ENCODE results near the gene RHD.
"Not testable (repeated sequence)": the region's sequence is repeated elsewhere in the genome, so short reads cannot be mapped to it uniquely, and the experiment has no call there.

The RHD gene

DNA sequence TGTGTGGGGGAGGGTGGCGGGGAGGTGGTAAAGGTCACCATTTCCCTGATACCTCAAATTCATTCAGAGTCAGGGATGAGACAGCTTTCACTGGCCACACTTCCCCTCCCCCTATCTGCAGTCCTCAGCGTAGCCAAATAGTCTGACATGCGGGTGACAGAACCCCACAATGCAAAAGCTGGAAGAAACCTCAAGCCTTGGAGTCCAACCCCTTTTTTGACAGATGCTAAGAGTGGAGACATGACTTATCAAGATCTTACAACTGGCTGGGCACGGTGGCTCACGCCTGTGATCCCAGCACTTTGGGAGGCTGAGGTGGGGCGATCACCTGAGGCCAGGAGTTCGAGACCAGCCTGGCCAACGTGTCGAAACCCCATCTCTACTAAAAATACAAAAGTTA is 49.8 kb downstream of the RHD start:
- DNase-seq (ENCODE audit: extremely low read depth, low read depth), result not testable (repeated sequence)

DNA sequence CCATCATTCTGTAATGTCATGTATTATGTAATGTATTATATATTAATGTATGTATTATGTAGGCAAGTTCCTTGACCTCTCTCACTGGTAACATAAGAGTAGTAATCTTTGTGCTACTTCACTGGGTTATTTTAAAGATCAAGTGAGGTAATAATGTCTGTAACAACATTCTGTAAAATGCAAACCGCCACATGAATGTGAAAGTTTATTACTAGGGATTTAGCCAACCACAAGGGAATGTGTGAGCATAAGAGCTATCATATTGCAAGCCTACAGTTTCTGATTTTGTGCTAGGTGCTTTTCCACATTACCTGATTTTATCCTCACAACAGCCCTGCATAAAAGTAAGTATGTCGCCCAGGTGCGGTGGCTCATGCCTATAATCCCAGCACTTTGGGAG is 52.1 kb downstream of the RHD start:
- DNase-seq (ENCODE audit: extremely low read depth, low read depth), result not testable (repeated sequence)

DNA sequence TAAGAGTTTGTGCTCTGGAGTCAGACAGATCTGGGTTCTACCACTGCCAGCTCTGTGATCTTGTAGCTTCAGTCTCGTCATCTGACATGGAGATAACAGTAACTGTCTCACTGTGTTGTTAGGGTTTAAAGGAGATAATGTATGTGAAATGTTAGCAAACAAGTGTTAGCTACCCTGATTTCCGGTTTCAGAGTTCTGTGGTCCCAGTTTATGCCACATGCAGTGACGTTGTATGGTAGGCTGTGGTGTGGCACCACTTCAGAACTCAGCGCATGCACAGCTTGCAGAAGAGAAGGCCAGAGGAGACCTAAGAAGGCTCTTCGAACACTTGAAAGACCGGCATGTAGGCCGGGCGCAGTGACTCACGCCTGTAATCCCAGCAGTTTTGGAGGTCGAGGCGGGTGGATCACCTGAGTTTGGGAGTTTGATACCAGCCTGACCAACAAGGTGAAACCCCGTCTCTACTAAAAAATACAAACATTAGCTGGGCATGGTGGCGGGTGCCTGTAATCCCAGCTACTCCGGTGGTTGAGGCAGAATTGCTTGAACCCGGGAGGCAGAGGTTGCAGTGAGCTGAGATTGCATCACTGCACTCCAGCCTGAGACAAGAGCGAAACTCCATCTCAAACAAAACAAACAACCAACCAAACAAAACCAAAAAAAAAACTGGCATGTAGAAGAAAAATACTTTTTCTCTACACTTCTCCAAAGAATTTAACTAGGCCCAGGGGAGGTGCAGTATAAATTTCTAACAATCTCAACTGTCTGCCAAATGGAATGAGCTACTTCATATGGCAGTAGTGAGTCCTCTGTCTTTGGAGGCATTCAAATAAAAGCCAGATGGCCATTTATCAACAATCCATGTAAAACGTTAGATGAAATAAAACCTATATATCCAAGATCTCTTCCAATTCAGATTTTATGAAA is 55.8 kb downstream of the RHD start:
- not testable (repeated sequence) for DNase-seq (ENCODE audit: extremely low read depth, low read depth)

DNA sequence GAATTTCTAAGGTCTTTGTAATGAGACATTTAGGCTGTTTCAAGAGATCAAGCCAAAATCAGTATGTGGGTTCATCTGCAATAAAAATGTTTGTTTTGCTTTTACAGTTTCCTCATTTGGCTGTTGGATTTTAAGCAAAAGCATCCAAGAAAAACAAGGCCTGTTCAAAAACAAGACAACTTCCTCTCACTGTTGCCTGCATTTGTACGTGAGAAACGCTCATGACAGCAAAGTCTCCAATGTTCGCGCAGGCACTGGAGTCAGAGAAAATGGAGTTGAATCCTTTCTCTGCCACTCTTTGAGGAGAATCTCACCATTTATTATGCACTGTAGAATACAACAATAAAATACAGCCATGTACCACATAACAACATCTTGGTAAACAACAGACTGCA is 56.5 kb downstream of the RHD start:
- not testable (repeated sequence) for DNase-seq (ENCODE audit: extremely low read depth, low read depth)

DNA sequence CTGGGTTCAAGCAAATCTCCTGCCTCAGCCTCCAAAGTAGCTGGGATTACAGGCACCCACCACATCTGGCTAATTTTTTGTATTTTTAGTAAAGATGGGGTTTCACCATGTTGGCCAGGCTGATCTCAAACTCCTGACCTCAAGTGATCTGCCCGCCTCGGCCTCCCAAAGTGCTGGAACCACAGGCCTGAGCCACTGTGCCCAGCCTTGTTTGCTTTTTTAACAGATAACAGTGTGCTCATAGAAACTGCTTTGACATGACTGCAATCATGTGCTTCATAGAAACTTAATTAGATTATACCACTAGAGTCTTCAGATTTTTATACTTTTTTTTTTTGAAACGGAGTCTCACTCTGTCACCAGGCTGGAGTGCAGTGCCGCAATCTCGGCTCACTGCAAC is 57.0 kb downstream of the RHD start:
- DNase-seq (ENCODE audit: extremely low read depth, low read depth), result not testable (repeated sequence)

- TF ChIP-seq CTCF (IDR thresholded peaks at IDR 0.05; ENCODE audit: low read depth, low read length), result peak; percentile 15; the same call in 1 of the 2 replicates
Measured at GRCh38 chr1:25329950-25330349, 57.6 kb downstream of the RHD start.

DNA sequence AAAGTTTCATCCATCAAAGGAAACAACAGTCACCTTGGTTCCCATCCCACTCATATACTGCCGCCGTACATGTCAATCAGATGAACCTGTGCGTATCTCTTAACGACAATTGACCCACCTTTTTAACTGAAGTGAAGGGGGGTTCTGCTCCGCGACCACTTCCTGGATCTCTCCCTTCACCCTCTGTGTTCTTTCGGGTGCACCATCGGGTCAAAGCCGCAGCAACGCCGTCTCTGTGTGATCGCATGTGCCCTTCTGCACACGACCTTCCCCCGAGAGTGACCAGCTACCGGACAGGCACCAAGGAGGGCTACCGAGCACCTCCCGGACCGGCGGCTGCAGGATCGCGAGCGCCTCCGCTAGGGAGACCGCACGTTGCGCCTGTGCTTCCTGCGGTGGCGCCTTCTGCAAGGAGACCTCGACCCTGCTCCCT is 64.6 kb downstream of the RHD start:
- not testable (repeated sequence) for DNase-seq (ENCODE audit: extremely low read depth, low read depth)
- TF ChIP-seq CTCF (IDR thresholded peaks at IDR 0.05; ENCODE audit: low read depth, low read length), result peak; percentile 4; the same call in 1 of the 2 replicates

More at GRCh38 chr1:25329950-25330349, 57.6 kb downstream of the RHD start:
- DNase-seq (ENCODE audit: extremely low read depth, low read depth), result not testable (repeated sequence)

- not testable (repeated sequence) for DNase-seq (ENCODE audit: extremely low read depth, low read depth)
Measured at GRCh38 chr1:25337483-25338187, 65.3 kb downstream of the RHD start.

DNA sequence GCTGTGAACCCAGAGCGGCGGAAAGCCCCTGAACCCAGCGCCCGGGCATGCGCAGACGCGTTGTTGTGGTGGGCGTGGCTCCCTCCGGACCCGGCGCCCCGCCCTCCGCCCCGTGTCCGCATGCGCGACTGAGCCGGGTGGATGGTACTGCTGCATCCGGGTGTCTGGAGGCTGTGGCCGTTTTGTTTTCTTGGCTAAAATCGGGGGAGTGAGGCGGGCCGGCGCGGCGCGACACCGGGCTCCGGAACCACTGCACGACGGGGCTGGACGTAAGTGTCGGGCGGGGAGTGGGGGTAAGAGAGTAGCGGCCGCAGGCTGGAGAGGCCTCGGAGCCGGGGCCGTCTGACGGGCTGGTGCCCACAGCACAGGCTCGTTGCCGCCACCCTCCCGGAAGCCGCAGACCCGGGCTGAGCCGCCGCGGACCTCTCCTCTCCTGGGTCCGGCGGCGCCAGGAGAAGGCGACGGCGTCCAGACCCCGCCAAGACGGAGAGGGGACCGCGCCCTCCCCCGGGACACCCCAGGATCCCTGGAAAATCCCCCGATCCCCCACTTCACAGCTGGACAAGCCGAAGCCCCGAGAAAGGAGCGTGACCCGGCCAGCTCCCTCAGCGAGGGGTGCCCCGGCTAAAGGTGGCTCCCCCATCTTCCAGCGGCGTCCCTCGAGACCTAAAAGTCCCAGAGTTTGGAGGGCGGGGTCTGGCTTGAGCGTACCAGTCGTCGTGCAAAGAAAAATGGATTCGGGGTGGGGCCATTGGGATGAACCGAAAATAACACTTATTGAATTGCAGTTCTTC is 66.1 kb downstream of the RHD start, which contains the start of gene TMEM50A:
Gene TMEM50A, plus strand, starts transcription at position 147 of the 794 bp plus-strand sequence. CDS start 2,153 bp downstream, outside the sequence.
- peak; percentile 62 for DNase-seq (ENCODE audit: extremely low read depth, low read depth)
- no peak for TF ChIP-seq CTCF (IDR thresholded peaks at IDR 0.05; ENCODE audit: low read depth, low read length)

- no peak for TF ChIP-seq CTCF (IDR thresholded peaks at IDR 0.05; ENCODE audit: low read depth, low read length)
- no peak for DNase-seq (ENCODE audit: extremely low read depth, low read depth)
Measured at GRCh38 chr1:25338986-25339385, 66.7 kb downstream of the RHD start.
